DND-41 (cell line): ENCODE results near the gene TMEM106C.

Experiments used
- ATAC-seq: fragments of 200-7000 bp; cut with Tn5 transposase; 3 replicates; pipeline ENCODE4 v1.9.1; 2021; ENCODE audit warnings: low read depth; ENCODE audit not compliant: insufficient read depth
- DNase-seq: peaks from one replicate; pipeline ENCODE4 v3.0.0-alpha.2; 2020
- H2AFZ ChIP-seq: 2 replicates; pipeline ENCODE4 v1.6.0; 2012; ENCODE audit warnings: low read depth, low read length
- H3K27ac ChIP-seq: 2 replicates; pipeline ENCODE4 v1.5.1; 2012; ENCODE audit warnings: low read length, inconsistent platforms
- H3K27me3 ChIP-seq: fragments of 200-600 bp; sonication (generic); 2 replicates; pipeline ENCODE4 v1.6.0; 2012; ENCODE audit warnings: low read length, mild to moderate bottlenecking, inconsistent platforms; ENCODE audit not compliant: insufficient read depth, poor library complexity
- H3K36me3 ChIP-seq: 2 replicates; pipeline ENCODE4 v1.5.1; 2012; ENCODE audit warnings: low read length, inconsistent platforms; ENCODE audit not compliant: insufficient read depth
- H3K4me1 ChIP-seq: 2 replicates; pipeline ENCODE4 v1.5.1; 2012; ENCODE audit warnings: mild to moderate bottlenecking, low read length; ENCODE audit not compliant: insufficient read depth
- H3K4me2 ChIP-seq: 2 replicates; pipeline ENCODE4 v1.6.0; 2012; ENCODE audit warnings: mild to moderate bottlenecking, moderate library complexity, low read length, inconsistent platforms; ENCODE audit not compliant: insufficient read depth
- H3K4me3 ChIP-seq, 2 experiments: fragments of 200-600 bp in 1 of 2; shearing (Covaris generic) in 1 of 2; 2 replicates each; pipeline ENCODE4 v1.5.1; 2012 to 2016; ENCODE audit warnings: inconsistent platforms in 2 of 2, low read length in 2 of 2, mild to moderate bottlenecking in 2 of 2, low read depth in 1 of 2, moderate library complexity in 1 of 2
- H3K79me2 ChIP-seq: 2 replicates; pipeline ENCODE4 v1.6.0; 2012; ENCODE audit warnings: low read length, inconsistent platforms; ENCODE audit not compliant: insufficient read depth
- H3K9ac ChIP-seq: 2 replicates; pipeline ENCODE4 v1.6.0; 2012; ENCODE audit warnings: low read depth, mild to moderate bottlenecking, inconsistent platforms, low read length, moderate library complexity
- H3K9me3 ChIP-seq: 2 replicates; pipeline ENCODE4 v1.5.1; 2012; ENCODE audit warnings: low read length, moderate library complexity, mild to moderate bottlenecking, inconsistent platforms; ENCODE audit not compliant: insufficient read depth, severe bottlenecking
- H4K20me1 ChIP-seq: 2 replicates; pipeline ENCODE4 v1.6.0; 2012; ENCODE audit warnings: low read length; ENCODE audit not compliant: insufficient read depth
- CTCF ChIP-seq: IDR thresholded peaks from 2 replicates; pipeline ENCODE4 v1.5.1; 2012; ENCODE audit warnings: borderline replicate concordance, low read length, moderate library complexity, mild to moderate bottlenecking; ENCODE audit not compliant: poor library complexity, severe bottlenecking; ENCODE audit errors: extremely low read depth
- EZH2 ChIP-seq: IDR thresholded peaks from 3 replicates; pipeline ENCODE4 v1.6.1; 2012; ENCODE audit warnings: borderline replicate concordance, low read depth, mild to moderate bottlenecking, moderate library complexity, low read length, inconsistent platforms; ENCODE audit not compliant: severe bottlenecking

TMEM106C gene

GRCh38 chr12:48005001-48005749 lies 41.8 kb downstream of the TMEM106C start:
- no peak overlapping the region for H3K4me3 ChIP-seq
- no peaks in the 10 kb centered on the region for H3K79me2 ChIP-seq
- H3K4me1 ChIP-seq: no peaks in the 10 kb centered on the region
- H3K9ac ChIP-seq: no peak overlapping the region
- peaks cover 39% of the 10 kb centered on the region for H3K27me3 ChIP-seq
- H4K20me1 ChIP-seq: no peaks in the 10 kb centered on the region; the same call in 1 of the 2 replicates
- no peak overlapping the region for H2AFZ ChIP-seq
- H3K9me3 ChIP-seq: no peaks in the 10 kb centered on the region
- H3K4me2 ChIP-seq: no peak overlapping the region
- ATAC-seq (no peak), DNase-seq (no peak)
- no peak for TF ChIP-seq EZH2
- TF ChIP-seq CTCF: no peak
- no peak overlapping the region for H3K27ac ChIP-seq
- no peaks in the 10 kb centered on the region for H3K36me3 ChIP-seq

GRCh38 chr12:48005750-48006021 lies 42.3 kb downstream of the TMEM106C start:
- Histone ChIP-seq H3K4me3 (no peak overlapping the region), H3K4me1 (no peaks in the 10 kb centered on the region), H3K9ac (no peak overlapping the region), H4K20me1 (no peaks in the 10 kb centered on the region; the same call in 1 of the 2 replicates), H2AFZ (no peak overlapping the region), H3K9me3 (no peaks in the 10 kb centered on the region), H3K27ac (no peak overlapping the region), H3K27me3 (peaks cover 35% of the 10 kb centered on the region), H3K79me2 (no peaks in the 10 kb centered on the region), H3K36me3 (no peaks in the 10 kb centered on the region), H3K4me2 (no peak overlapping the region)
- ATAC-seq (no peak), DNase-seq (no peak)
- TF ChIP-seq EZH2 (no peak), CTCF (no peak)

GRCh38 chr12:48007206-48007605 lies 43.8 kb downstream of the TMEM106C start:
- Histone ChIP-seq H3K4me3 (no peak overlapping the region), H3K27ac (no peak overlapping the region), H3K4me1 (no peaks in the 10 kb centered on the region), H3K9ac (no peak overlapping the region), H4K20me1 (no peaks in the 10 kb centered on the region; the same call in 1 of the 2 replicates), H3K36me3 (no peaks in the 10 kb centered on the region), H3K9me3 (no peaks in the 10 kb centered on the region), H2AFZ (no peak overlapping the region), H3K79me2 (no peaks in the 10 kb centered on the region), H3K27me3 (peaks cover 25% of the 10 kb centered on the region), H3K4me2 (no peak overlapping the region)
- TF ChIP-seq EZH2 (no peak), CTCF (no peak)
- ATAC-seq: no peak
- DNase-seq: no peak

GRCh38 chr12:48008349-48008748 lies 45.0 kb downstream of the TMEM106C start:
- H3K4me3 ChIP-seq: no peak overlapping the region
- H3K4me2 ChIP-seq: no peak overlapping the region
- no peak overlapping the region for H2AFZ ChIP-seq
- H3K36me3 ChIP-seq: no peaks in the 10 kb centered on the region
- DNase-seq: no peak
- no peaks in the 10 kb centered on the region; the same call in 1 of the 2 replicates for H4K20me1 ChIP-seq
- H3K27ac ChIP-seq: no peak overlapping the region
- no peaks in the 10 kb centered on the region for H3K4me1 ChIP-seq
- H3K79me2 ChIP-seq: no peaks in the 10 kb centered on the region
- no peak for TF ChIP-seq EZH2
- no peak for TF ChIP-seq CTCF
- no peak overlapping the region for H3K9ac ChIP-seq
- no peaks in the 10 kb centered on the region for H3K9me3 ChIP-seq
- no peak for ATAC-seq
- H3K27me3 ChIP-seq: peaks cover 25% of the 10 kb centered on the region
